DMS153 treated with DMSO at 0.1 percent for 48 hours (cell line): ENCODE data around the gene SIN3A.
"Not testable (repeated sequence)": the region's sequence is repeated elsewhere in the genome, so short reads cannot be mapped to it uniquely, and the experiment has no call there.

Source experiments
- DNase-seq: peaks from one replicate; lab custom pipeline; 2025; ENCODE audit not compliant: unreplicated experiment; lab: John Stamatoyannopoulos, UW

The SIN3A gene

GRCh38 chr15:75383986-75384385 lies 67.5 kb downstream of the SIN3A start:
- not testable (repeated sequence) for DNase-seq

GRCh38 chr15:75380773-75381172 lies 70.7 kb downstream of the SIN3A start:
- no peak for DNase-seq

- DNase-seq, result no peak
Observed at GRCh38 chr15:75371901-75372688, 79.4 kb downstream of the SIN3A start.

GRCh38 chr15:75371486-75371885 lies 80.0 kb downstream of the SIN3A start:
- no peak for DNase-seq

GRCh38 chr15:75369897-75370581 lies 81.5 kb downstream of the SIN3A start:
- no peak for DNase-seq

GRCh38 chr15:75368689-75369239 lies 82.7 kb downstream of the SIN3A start:
- no peak for DNase-seq

- DNase-seq, result peak; percentile 33
Observed at GRCh38 chr15:75367913-75368688, 83.4 kb downstream of the SIN3A start, which contains the start of gene MAN2C1. Gene MAN2C1 (minus strand): TSS chr15:75368607. CDS start chr15:75368583, 24 bp downstream.

GRCh38 chr15:75367406-75367912 lies 84.0 kb downstream of the SIN3A start:
- no peak for DNase-seq

- DNase-seq, result no peak
Observed at GRCh38 chr15:75367006-75367405, 84.5 kb downstream of the SIN3A start.

GRCh38 chr15:75366163-75366562 lies 85.3 kb downstream of the SIN3A start:
- no peak for DNase-seq

GRCh38 chr15:75364881-75365280 lies 86.6 kb downstream of the SIN3A start:
- no peak for DNase-seq

GRCh38 chr15:75363786-75364185 lies 87.7 kb downstream of the SIN3A start:
- no peak for DNase-seq

- no peak for DNase-seq
Observed at GRCh38 chr15:75362642-75363249, 88.7 kb downstream of the SIN3A start.

GRCh38 chr15:75361989-75362641 lies 89.4 kb downstream of the SIN3A start:
- DNase-seq, result no peak

- no peak for DNase-seq
Observed at GRCh38 chr15:75361361-75361988, 90.0 kb downstream of the SIN3A start.

- no peak for DNase-seq
Observed at GRCh38 chr15:75360856-75361255, 90.6 kb downstream of the SIN3A start.

- no peak for DNase-seq
Observed at GRCh38 chr15:75360391-75360790, 91.1 kb downstream of the SIN3A start.

- DNase-seq, result no peak
Observed at GRCh38 chr15:75359537-75360250, 91.8 kb downstream of the SIN3A start.
